NCI-H1048 (cell line): ENCODE results near the gene BAIAP2L2.
"Not testable (repeated sequence)": the region's sequence is repeated elsewhere in the genome, so short reads cannot be mapped to it uniquely, and the experiment has no call there.

Source experiments
- DNase-seq: peaks from one replicate; lab custom pipeline; 2025; lab: John Stamatoyannopoulos, UW

The BAIAP2L2 gene

DNA sequence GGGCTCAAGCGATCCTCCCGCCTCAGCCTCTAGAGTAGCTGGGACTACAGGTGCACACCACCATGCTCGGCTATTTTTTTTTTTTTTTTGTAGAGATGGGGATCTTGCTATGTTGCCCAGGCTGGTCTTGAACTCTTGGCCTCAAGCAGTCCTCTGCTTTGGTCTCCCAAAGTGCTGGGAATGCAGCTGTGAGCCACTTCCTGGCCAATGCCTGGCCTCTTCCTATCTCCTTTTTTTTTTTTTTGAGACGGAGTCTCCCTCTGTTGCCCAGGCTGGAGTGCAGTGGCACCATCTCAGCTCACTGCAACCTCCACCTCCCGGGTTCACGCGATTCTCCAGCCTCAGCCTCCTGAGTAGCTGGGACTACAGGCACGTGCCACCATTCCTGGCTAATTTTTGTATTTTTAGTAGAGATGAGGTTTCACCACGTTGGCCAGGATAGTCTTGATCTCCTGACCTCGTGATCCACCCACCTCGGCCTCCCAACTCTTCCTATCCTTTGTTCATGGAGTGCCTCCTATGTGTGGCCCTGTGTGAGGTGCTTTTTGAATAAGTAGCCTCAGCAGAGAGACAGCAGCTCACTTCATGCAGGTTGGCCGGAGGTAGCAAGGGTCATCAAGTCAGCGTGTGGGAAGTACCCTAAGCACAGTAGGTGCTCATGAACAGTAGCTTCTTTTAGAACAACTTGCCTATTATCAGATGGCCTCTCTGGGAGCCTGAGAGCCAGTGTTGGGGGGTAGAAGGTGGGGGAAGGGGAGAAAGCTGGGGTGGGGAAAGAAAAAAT is 72.9 kb downstream of the BAIAP2L2 start:
- DNase-seq = not testable (repeated sequence)

DNA sequence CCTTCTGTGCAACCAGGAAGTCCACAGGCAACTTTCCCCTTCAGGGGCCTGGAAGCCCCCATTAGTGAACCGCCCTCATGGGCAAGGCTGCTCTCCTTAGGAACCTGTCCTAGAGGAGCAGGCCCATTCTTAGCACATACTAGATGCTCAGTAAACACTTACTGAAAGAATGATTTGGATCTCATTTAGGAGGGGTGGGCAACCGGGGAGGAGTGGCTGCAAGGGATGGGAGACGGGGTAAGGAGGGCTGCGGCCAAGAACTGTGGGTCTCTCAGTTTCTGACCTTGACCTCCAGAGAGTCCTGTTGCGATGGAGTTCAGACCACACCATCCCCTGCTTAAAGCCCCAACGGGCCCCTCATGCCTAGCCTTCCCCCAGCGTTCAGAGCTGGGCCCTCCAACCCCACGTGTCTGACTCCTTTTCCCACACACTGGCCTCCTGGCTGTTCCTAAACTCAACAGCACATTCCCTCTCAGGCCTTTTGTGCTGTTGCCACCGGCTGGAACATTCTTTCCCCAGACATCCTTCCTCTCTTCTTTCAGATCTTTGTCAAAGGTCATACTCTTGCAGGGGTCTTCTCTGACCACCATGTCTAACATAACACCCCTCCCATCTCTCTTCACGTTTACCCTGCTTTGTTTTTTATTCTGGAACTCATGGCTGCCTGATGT is 74.0 kb downstream of the BAIAP2L2 start:
- no peak for DNase-seq

DNA sequence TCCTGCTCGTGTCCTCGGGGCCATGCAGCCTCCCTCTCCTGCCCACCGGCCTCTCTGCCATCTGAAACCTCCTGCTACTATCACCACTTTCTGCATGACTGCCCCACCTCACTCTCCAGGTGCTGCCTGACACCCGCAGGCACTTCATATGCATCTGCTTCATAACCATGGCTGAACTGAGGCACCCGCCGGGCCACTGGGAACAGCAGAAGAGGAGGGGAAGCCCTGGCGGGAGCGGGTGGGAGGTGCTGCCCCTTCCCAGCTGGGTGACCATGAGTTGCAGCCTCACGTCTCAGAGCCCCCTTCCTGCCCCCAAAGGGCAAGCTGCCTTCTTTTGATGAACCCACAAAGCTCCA is 75.0 kb downstream of the BAIAP2L2 start:
- DNase-seq = no peak
